Endothelial cell (in vitro differentiated cells): ENCODE data around the gene PTPRD. TPM values are rescaled to one million over a fixed set of nuclear protein-coding genes. Genes with fewer than 3 reads are reported as not detected.

Source experiments
- DNase-seq: peaks from one replicate; pipeline ENCODE4 v3.0.0; 2021; ENCODE audit warnings: low spot score
- H3K27ac Mint-ChIP-seq: one replicate; pipeline ENCODE4 v1.8.0; 2021; ENCODE audit warnings: mixed read lengths, inconsistent platforms; ENCODE audit not compliant: unreplicated experiment
- H3K27me3 Mint-ChIP-seq: one replicate; pipeline ENCODE4 v1.8.0; 2021; ENCODE audit warnings: mild to moderate bottlenecking, moderate library complexity, mixed read lengths, inconsistent platforms; ENCODE audit not compliant: unreplicated experiment
- H3K36me3 Mint-ChIP-seq: one replicate; pipeline ENCODE4 v1.8.0; 2021; ENCODE audit warnings: mild to moderate bottlenecking, low read depth, mixed read lengths, inconsistent platforms; ENCODE audit not compliant: unreplicated experiment
- H3K4me1 Mint-ChIP-seq: one replicate; pipeline ENCODE4 v1.8.0; 2021; ENCODE audit warnings: mild to moderate bottlenecking, mixed read lengths, inconsistent platforms; ENCODE audit not compliant: unreplicated experiment
- H3K4me3 Mint-ChIP-seq: one replicate; pipeline ENCODE4 v1.8.0; 2021; ENCODE audit warnings: mild to moderate bottlenecking, mixed read lengths, inconsistent platforms; ENCODE audit not compliant: unreplicated experiment
- H3K9me3 Mint-ChIP-seq: one replicate; pipeline ENCODE4 v1.8.0; 2021; ENCODE audit warnings: mixed read lengths, inconsistent platforms; ENCODE audit not compliant: unreplicated experiment
- total RNA-seq: library from RNA; stranded (reverse); fragmentation: NEBNext Ultra II Directional; extraction: Animal tissue kit (Norgen Biotek cat#: 25700); gene quantifications from one replicate; pipeline ENCODE4 v1.2.1, GENCODE V29; 2021; ENCODE audit not compliant: unreplicated experiment
- TF ChIP-seq, protein P1 (sequence below): fragments of 200-600 bp; sonication (generic); IDR thresholded peaks from one replicate; pipeline ENCODE4 v1.5.0; 2021; ENCODE audit warnings: antibody characterized with exemption; ENCODE audit not compliant: unreplicated experiment

Gene PTPRD
- total RNA-seq, 1 donor from 2014 or later = 47.8 TPM

DNA sequence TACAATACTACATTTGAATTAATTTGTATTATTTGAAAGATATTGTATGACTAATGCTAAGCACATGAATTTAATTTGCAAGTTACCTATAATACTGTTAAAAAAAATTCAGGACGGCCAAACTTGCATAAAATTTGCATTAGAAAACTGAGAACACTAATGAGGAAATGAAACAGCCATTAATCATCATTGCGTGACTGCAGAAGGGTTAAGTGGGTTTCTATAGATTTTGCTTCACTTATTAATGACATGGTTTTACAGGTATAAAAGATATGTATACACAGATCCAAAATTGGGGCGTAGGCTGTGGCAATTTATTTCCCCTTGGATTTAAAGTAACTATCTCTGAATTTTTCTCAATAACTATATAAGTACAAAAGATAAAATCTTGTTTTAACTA, 882.6 kb downstream of the PTPRD start:
- no peaks in the 10 kb centered on the region for H3K27me3 Mint-ChIP-seq
- TF ChIP-seq, protein P1, sequence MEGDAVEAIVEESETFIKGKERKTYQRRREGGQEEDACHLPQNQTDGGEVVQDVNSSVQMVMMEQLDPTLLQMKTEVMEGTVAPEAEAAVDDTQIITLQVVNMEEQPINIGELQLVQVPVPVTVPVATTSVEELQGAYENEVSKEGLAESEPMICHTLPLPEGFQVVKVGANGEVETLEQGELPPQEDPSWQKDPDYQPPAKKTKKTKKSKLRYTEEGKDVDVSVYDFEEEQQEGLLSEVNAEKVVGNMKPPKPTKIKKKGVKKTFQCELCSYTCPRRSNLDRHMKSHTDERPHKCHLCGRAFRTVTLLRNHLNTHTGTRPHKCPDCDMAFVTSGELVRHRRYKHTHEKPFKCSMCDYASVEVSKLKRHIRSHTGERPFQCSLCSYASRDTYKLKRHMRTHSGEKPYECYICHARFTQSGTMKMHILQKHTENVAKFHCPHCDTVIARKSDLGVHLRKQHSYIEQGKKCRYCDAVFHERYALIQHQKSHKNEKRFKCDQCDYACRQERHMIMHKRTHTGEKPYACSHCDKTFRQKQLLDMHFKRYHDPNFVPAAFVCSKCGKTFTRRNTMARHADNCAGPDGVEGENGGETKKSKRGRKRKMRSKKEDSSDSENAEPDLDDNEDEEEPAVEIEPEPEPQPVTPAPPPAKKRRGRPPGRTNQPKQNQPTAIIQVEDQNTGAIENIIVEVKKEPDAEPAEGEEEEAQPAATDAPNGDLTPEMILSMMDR = no peak
- H3K36me3 Mint-ChIP-seq = no peaks in the 10 kb centered on the region
- no peaks in the 10 kb centered on the region for H3K4me1 Mint-ChIP-seq
- no peaks in the 10 kb centered on the region for H3K9me3 Mint-ChIP-seq
- H3K27ac Mint-ChIP-seq = no peak overlapping the region
- no peak overlapping the region for H3K4me3 Mint-ChIP-seq
- no peak for DNase-seq

DNA sequence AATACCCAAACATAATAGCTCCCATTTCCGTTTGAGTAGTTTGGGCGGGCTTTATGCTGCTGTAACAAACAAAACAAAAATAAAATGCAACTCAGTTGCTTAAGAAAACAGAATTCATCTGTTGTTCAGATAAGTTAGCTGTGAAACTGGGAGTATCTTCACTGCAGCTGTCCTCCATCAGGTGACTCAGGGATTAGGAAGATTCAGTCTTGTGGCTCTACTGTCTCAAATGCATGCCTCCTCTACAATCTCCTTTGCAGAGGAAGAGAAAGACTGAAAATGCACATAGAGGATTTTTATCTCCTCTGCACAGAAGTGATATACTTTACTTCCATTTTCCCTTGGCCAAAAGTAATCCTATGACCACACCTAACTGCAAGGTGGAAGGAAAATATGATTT, 883.7 kb downstream of the PTPRD start:
- no peak for DNase-seq
- no peaks in the 10 kb centered on the region for H3K27me3 Mint-ChIP-seq
- no peaks in the 10 kb centered on the region for H3K36me3 Mint-ChIP-seq
- no peaks in the 10 kb centered on the region for H3K4me1 Mint-ChIP-seq
- H3K4me3 Mint-ChIP-seq = no peak overlapping the region
- TF ChIP-seq, protein P1 = no peak
- H3K9me3 Mint-ChIP-seq = no peaks in the 10 kb centered on the region
- no peak overlapping the region for H3K27ac Mint-ChIP-seq

DNA sequence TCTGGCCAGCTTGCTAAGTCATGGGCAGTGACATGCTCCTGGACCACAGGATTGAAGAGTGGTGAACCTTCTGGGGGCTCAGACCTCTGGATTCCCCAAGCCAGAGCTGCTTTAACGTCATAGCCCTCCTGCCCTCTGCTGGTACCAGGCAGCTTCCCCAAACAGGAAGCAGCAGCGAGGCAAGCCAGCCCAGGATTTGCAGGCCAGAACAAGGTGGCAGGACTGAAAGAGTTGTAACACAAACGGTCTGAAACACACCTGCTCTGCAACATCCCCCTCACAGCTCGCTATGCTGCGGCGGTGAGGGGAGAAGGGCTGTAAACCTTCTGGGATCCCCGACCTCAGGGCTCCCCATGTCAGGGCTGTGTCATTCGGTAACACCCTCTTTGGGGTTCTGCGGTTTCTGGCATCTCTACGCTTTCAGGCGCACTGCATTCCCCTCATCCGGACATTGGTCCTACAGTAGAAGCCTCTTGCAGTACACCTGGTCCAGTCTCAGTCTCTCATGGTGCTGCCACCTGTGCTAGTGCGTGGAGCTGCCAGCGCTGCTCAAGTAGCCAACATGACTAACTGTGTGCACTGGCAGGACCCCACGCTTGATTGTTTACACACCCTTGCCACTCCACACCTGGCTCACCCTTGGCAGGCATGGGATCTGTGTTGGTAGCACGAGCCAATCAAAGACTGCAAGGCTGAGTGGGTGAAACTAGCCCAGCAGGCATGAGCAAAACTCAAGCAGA, 893.3 kb downstream of the PTPRD start:
- H3K4me3 Mint-ChIP-seq = no peak overlapping the region
- no peaks in the 10 kb centered on the region for H3K4me1 Mint-ChIP-seq
- H3K27me3 Mint-ChIP-seq = no peaks in the 10 kb centered on the region
- H3K36me3 Mint-ChIP-seq = no peaks in the 10 kb centered on the region
- H3K27ac Mint-ChIP-seq = no peak overlapping the region
- H3K9me3 Mint-ChIP-seq = no peaks in the 10 kb centered on the region
- DNase-seq = no peak
- TF ChIP-seq, protein P1 = no peak

DNA sequence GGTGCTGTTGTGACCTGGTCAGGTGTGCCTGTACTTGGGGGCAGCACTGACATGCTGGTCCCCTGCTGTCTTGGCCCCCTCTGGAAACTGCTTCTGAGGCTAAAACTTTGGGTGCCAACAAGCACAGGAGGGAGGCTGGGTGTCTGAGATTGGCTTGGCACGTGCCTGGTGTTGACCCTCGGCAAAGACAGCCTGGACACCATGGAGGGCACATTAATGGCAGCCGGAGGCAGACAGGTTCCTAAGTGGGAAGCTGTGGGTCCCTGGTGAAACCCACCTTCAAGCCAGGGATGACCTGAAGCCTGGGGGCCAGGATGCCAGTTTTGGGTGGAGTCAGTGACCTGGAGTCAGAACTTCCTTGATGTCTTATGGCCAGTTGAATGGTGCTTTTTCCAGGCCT, 894.1 kb downstream of the PTPRD start:
- TF ChIP-seq, protein P1 = no peak
- Mint-ChIP-seq H3K27ac (no peak overlapping the region), H3K27me3 (no peaks in the 10 kb centered on the region), H3K36me3 (no peaks in the 10 kb centered on the region), H3K4me3 (no peak overlapping the region), H3K9me3 (no peaks in the 10 kb centered on the region), H3K4me1 (no peaks in the 10 kb centered on the region)
- no peak for DNase-seq

DNA sequence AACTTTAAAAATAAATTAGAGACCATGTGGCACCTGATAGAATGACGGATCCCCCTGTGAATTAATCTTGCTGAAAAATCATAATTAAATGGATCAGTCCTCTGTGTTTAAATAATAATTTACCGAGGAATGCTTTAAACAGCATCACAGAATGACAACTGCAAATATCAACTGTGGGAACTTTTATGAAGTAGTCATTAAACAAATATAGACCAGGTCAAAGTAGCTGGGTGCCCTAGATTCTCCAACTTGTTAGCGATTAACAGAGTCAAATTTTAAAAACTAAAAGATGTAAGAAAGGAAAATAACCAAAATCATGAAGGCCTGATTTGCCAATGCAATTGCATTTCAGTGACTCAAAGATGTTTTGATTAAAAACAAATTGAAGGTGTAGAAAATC, 933.4 kb downstream of the PTPRD start:
- TF ChIP-seq, protein P1 = no peak
- H3K36me3 Mint-ChIP-seq = no peaks in the 10 kb centered on the region
- no peak for DNase-seq
- H3K4me1 Mint-ChIP-seq = no peaks in the 10 kb centered on the region
- no peaks in the 10 kb centered on the region for H3K9me3 Mint-ChIP-seq
- no peak overlapping the region for H3K4me3 Mint-ChIP-seq
- no peak overlapping the region for H3K27ac Mint-ChIP-seq
- no peaks in the 10 kb centered on the region for H3K27me3 Mint-ChIP-seq
